SK-N-SH treated with all-trans-retinoic acid at 6 μM for 48 hours (cell line): ENCODE data around the gene PARVB.

Source experiments
- OSR1 ChIP-seq: fragments of 250-450 bp; sonication (Bioruptor Pico); IDR thresholded peaks from 2 replicates; pipeline ENCODE4 v1.8.0; 2022; ENCODE audit warnings: moderate library complexity, mild to moderate bottlenecking, inconsistent platforms
- POU6F1 ChIP-seq: fragments of 250-450 bp; sonication (Bioruptor Pico); IDR thresholded peaks from 2 replicates; pipeline ENCODE4 v1.8.0; 2021; ENCODE audit warnings: low read depth, mild to moderate bottlenecking, moderate library complexity, borderline replicate concordance
- TCF4 ChIP-seq: fragments of 250-450 bp; sonication (Bioruptor Pico); IDR thresholded peaks from 2 replicates; pipeline ENCODE4 v1.8.0; 2021; ENCODE audit warnings: mild to moderate bottlenecking, moderate library complexity, borderline replicate concordance
- ZC3H10 ChIP-seq: fragments of 250-450 bp; sonication (Bioruptor Pico); IDR thresholded peaks from 2 replicates; pipeline ENCODE4 v1.5.1; 2021; ENCODE audit warnings: mild to moderate bottlenecking, moderate library complexity
- ZFP3 ChIP-seq: fragments of 250-450 bp; sonication (Bioruptor Pico); IDR thresholded peaks from 2 replicates; pipeline ENCODE4 v1.5.0; 2020; ENCODE audit warnings: mild to moderate bottlenecking, moderate library complexity
- ZFP30 ChIP-seq: fragments of 450-650 bp; formaldehyde crosslinking; IDR thresholded peaks from 2 replicates; pipeline ENCODE4 v1.5.0; 2022; ENCODE audit warnings: mild to moderate bottlenecking, moderate library complexity

DNA sequence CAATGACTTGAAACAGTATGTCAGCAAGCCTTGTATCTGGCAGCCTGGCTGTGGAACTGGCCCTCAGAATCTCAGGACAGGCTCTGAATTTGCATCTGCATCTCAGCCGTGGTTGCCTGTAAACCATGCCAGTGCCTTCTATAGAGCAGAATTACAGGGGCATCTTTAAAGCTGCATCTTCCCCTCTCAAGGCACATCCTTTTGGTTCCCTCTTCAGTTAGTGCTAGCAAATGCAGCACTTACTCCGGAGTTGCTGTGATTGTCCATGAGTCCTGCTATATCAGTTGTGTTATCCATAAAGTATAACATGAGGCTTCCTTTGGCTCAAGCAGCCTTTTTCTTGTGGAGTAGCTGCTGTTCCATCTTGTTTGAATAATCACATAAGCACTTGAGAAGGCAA lies 102.7 kb downstream of the PARVB start:
- no peak for TF ChIP-seq ZFP30 (CRISPR knock-in tag)
- TF ChIP-seq POU6F1 (CRISPR knock-in tag) = no peak
- no peak for TF ChIP-seq ZFP3 (CRISPR knock-in tag)
- no peak for TF ChIP-seq TCF4 (CRISPR knock-in tag)
- no peak for TF ChIP-seq ZC3H10 (CRISPR knock-in tag)
- no peak for TF ChIP-seq OSR1
